ENCODE data around the gene MANBA.
"Not testable (repeated sequence)": the region's sequence is repeated elsewhere in the genome, so short reads cannot be mapped to it uniquely, and the experiment has no call there.

Gene MANBA

GRCh38 chr4:102722740-102723139 lies 38.0 kb downstream of the MANBA start:
- no peak for DNase-seq (ENCODE audit: low read depth)

- DNase-seq (ENCODE audit: low read depth): not testable (repeated sequence)
Observed at GRCh38 chr4:102718833-102719575, 41.8 kb downstream of the MANBA start.

DNA sequence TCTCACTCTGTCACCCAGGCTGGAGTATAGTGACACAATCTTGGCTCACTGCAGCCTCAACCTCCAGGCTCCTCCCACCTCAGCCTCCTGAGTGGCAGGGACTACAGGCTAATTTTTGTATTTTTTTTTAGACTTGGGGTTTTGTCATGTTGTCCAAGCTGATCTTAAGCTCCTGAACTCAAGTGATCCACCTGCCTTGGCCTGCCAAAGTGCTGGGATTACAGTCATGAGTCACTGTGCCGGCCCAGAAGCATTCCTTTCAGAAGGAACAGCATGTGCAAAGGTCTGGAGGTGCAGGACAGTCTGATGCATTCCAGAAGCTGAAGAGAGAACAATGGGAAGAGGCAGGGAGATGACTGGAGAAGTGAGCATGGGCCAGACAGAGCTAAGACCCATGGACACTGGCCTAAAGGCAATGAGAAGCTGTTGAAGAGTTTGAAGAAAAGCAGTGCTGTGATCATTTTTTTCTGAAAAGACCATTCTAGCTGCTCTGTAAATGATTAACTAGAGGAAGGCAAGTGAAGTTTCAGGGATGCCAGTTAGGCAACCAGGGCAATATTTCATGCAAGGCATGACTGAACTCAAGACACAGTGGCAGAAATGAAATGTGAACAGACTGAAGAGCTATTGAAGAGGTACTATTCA lies 43.2 kb downstream of the MANBA start:
- DNase-seq (ENCODE audit: low read depth): no peak

GRCh38 chr4:102715057-102715456 lies 45.7 kb downstream of the MANBA start:
- DNase-seq (ENCODE audit: low read depth): no peak

GRCh38 chr4:102713774-102714173 lies 47.0 kb downstream of the MANBA start:
- DNase-seq (ENCODE audit: low read depth): not testable (repeated sequence)

DNA sequence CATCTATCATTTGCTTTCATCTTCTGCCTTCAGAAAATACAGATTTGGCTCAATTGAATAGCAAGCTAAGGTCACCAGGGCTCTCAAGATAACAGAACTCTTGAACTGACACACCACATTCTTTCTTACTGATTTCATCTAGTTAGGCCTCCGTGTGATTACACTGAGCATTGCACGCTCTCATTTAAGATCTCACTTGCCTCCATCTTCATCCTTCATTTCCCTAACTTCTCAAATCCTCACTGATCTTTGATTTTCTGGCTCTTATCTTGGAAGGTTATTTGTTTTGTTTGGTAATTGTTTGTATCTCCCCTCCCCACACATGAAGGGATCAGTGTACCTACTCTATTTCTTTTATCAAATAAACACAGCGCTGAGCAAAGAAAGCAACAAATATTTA lies 47.7 kb downstream of the MANBA start:
- DNase-seq (ENCODE audit: low read depth): no peak

DNA sequence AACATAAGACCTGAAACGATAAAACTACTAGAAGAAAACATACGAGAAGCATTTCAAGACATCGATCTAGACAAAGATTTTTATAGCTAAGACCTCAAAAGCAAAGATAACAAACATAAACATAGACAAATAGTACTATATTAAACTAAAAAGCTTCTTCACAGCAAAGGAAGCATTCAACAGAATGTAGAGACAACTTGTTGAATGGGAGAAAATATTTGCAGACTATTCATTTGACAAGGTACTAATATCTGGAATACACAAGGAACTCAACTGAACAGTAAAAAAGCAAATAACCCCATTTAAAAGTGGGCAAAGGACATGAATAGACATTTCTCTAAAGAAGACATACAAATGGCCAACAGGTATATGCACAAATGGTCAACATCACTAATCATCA lies 49.8 kb downstream of the MANBA start:
- no peak for DNase-seq (ENCODE audit: low read depth)

GRCh38 chr4:102709060-102709459 lies 51.7 kb downstream of the MANBA start:
- DNase-seq (ENCODE audit: low read depth): not testable (repeated sequence)

- no peak for DNase-seq (ENCODE audit: low read depth)
Observed at GRCh38 chr4:102707150-102707549, 53.6 kb downstream of the MANBA start.

GRCh38 chr4:102705391-102705935 lies 55.3 kb downstream of the MANBA start:
- no peak for DNase-seq (ENCODE audit: low read depth)

- DNase-seq (ENCODE audit: low read depth): no peak
Observed at GRCh38 chr4:102696758-102697157, 64.0 kb downstream of the MANBA start.

GRCh38 chr4:102694791-102695190 lies 66.0 kb downstream of the MANBA start:
- no peak for DNase-seq (ENCODE audit: low read depth)

- no peak for DNase-seq (ENCODE audit: low read depth)
Observed at GRCh38 chr4:102693861-102694260, 66.9 kb downstream of the MANBA start.

- no peak for DNase-seq (ENCODE audit: low read depth)
Observed at GRCh38 chr4:102693262-102693850, 67.4 kb downstream of the MANBA start.

GRCh38 chr4:102692474-102692873 lies 68.3 kb downstream of the MANBA start:
- no peak for DNase-seq (ENCODE audit: low read depth)

GRCh38 chr4:102687982-102688433 lies 72.8 kb downstream of the MANBA start:
- DNase-seq (ENCODE audit: low read depth): no peak

GRCh38 chr4:102687373-102687981 lies 73.3 kb downstream of the MANBA start:
- no peak for DNase-seq (ENCODE audit: low read depth)

GRCh38 chr4:102685768-102686167 lies 75.0 kb downstream of the MANBA start:
- no peak for DNase-seq (ENCODE audit: low read depth)

DNA sequence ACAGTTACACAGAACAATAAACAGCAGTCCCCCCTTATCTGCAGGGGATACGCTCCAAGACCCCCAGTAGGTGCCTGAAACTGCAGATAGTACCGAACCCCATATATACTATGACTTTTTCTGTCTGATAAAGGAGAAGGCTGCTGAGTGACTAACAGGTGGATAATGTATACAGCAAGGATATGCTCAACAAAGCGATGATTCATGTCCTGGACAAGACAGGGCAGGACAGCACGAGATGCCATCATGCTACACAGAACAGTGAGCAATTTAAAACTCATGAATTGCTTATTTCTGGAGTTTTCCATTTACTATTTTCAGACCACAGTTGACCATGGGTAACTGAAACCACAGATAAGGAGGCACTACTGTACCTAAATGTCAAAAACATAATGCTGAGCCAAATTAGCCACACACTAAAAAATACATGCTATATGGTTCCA lies 76.1 kb downstream of the MANBA start:
- no peak for DNase-seq (ENCODE audit: low read depth)

- DNase-seq (ENCODE audit: low read depth): no peak
Observed at GRCh38 chr4:102683881-102684609, 76.7 kb downstream of the MANBA start.

GRCh38 chr4:102678695-102679335 lies 82.0 kb downstream of the MANBA start:
- DNase-seq (ENCODE audit: low read depth): no peak

Data from T follicular helper cell (primary cell).